ENCODE results near the gene VWCE. TPM values are rescaled to one million over a fixed set of nuclear protein-coding genes. Genes with fewer than 3 reads are reported as not detected.

The VWCE gene
- total RNA-seq, 5 donors from 2014 or later (not counting 1 experiment from before 2014, with no cell fraction given) = 0.48 to 1.3 (median 0.60) TPM

DNA sequence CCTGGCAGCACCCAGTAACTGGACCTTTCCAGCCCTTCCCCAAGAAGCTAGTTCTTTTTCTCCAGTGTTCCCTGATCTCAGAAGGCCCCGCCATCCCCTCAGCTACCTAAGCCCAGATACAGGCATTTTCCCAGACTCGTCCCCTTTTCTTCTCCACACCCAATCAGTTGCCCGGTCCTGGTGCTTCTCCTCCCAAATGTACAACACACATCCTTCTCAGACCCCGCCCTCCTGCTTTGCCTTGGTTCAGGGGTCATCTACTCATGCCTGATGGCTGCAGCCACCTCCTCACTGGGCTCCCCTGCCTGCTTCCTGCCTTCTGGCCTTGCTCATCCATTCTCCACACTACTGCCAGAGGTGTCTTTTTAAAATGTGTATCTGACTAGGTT is 44.4 kb upstream of the VWCE start:
- H3K4me3 ChIP-seq (ENCODE audit: control insufficient read depth in 1 of 2, extremely low read depth in 1 of 2, low read length in 1 of 2) = no peak overlapping the region
- WGBS (ENCODE audit: insufficient coverage) = 93% methylated on average over 4 of the region's 4 CpGs
- no peaks in the 10 kb centered on the region for H3K27me3 ChIP-seq (replicated peaks in 1 of 2; ENCODE audit: control insufficient read depth in 2 of 2, extremely low read depth in 1 of 2, insufficient read depth in 2 of 2, low read length in 1 of 2)
- H3K36me3 Mint-ChIP-seq = peaks cover 19% of the 10 kb centered on the region
- H3K9me3 ChIP-seq = no peaks in the 10 kb centered on the region
- no peaks in the 10 kb centered on the region for H3K27me3 Mint-ChIP-seq
- DNase-seq (no peak), ATAC-seq (replicated peaks in 1 of 4) (no peak)
- CTCF ChIA-PET = interaction anchor here in 1 of 2 donors (1.4 kb wide), 1 partner anchor 46 kb away, joined by 5 read pairs; no protein-coding TSS in a partner anchor
- no peak overlapping the region for H3K27ac Mint-ChIP-seq
- POLR2A ChIA-PET = no interaction called here
- peaks cover 0 to 13% of the 10 kb centered on the region in 2 experiments for H3K4me1 ChIP-seq (ENCODE audit: control insufficient read depth in 1 of 2, extremely low read depth in 1 of 2, insufficient read depth in 2 of 2, low read length in 2 of 2)
- H3K9me3 Mint-ChIP-seq = no peaks in the 10 kb centered on the region
- no peak overlapping the region for H3K4me3 Mint-ChIP-seq
- H3K27ac ChIP-seq (ENCODE audit: low read length) = no peak overlapping the region
- peaks cover 8 to 13% (median 8%) of the 10 kb centered on the region in 3 donors for H3K4me1 Mint-ChIP-seq
- peaks cover 7 to 21% of the 10 kb centered on the region in 2 donors for H3K36me3 ChIP-seq (ENCODE audit: control insufficient read depth in 2 of 2, extremely low read depth in 1 of 2, insufficient read depth in 1 of 2, low read length in 1 of 2)

DNA sequence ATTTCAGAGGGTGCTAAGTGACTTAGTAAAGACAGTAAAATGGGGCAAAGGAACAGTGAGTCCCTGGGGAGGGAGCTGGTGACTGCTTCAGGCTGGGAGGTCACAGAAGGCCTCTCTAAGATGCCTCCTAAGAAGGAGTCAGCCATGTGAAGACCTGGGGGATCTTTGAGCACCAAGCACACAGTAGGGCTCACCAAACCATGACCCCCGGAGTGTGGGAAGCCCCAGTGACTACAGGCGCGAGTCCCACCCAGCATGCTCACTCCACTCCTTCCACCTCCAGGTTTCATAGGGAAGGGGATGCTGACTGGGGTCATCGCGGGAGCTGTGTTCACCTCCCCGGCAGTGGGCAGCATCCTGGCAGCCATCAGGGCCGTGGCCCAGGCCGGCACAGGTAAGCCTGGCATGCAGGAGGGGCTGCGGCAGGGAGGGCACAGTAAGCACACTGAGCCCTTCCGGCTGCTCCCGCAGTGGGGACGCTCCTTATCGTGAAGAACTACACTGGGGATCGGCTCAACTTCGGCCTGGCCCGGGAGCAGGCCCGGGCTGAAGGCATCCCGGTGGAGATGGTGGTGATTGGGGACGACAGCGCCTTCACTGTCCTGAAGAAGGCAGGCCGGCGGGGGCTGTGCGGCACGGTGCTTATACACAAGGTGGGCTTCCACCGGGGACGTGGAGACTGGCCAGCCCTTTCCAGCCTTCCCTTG is 43.8 kb upstream of the VWCE start:
- peaks cover 3 to 21% of the 10 kb centered on the region in 2 donors for H3K36me3 ChIP-seq (ENCODE audit: control insufficient read depth in 2 of 2, extremely low read depth in 1 of 2, insufficient read depth in 1 of 2, low read length in 1 of 2)
- POLR2A ChIA-PET = no interaction called here
- no peak overlapping the region for H3K27ac Mint-ChIP-seq
- DNase-seq (no peak), ATAC-seq (replicated peaks in 1 of 4) (no peak)
- no peaks in the 10 kb centered on the region for H3K9me3 ChIP-seq
- H3K4me3 Mint-ChIP-seq = no peak overlapping the region
- no peaks in the 10 kb centered on the region for H3K9me3 Mint-ChIP-seq
- peaks cover 12 to 13% (median 12%) of the 10 kb centered on the region in 3 donors for H3K4me1 Mint-ChIP-seq
- H3K27me3 Mint-ChIP-seq = no peaks in the 10 kb centered on the region
- CTCF ChIA-PET = interaction anchor here in 1 of 2 donors (1.4 kb wide), 1 partner anchor 47 kb away, joined by 5 read pairs; no protein-coding TSS in a partner anchor
- WGBS (ENCODE audit: insufficient coverage) = 95% methylated on average over 20 of the region's 26 CpGs
- H3K27me3 ChIP-seq (replicated peaks in 1 of 2; ENCODE audit: control insufficient read depth in 2 of 2, extremely low read depth in 1 of 2, insufficient read depth in 2 of 2, low read length in 1 of 2) = no peaks in the 10 kb centered on the region
- peaks cover 19% of the 10 kb centered on the region for H3K36me3 Mint-ChIP-seq
- H3K4me3 ChIP-seq (ENCODE audit: control insufficient read depth in 1 of 2, extremely low read depth in 1 of 2, low read length in 1 of 2) = no peak overlapping the region
- no peak overlapping the region for H3K27ac ChIP-seq (ENCODE audit: low read length)
- peaks cover 2 to 17% of the 10 kb centered on the region in 2 experiments for H3K4me1 ChIP-seq (ENCODE audit: control insufficient read depth in 1 of 2, extremely low read depth in 1 of 2, insufficient read depth in 2 of 2, low read length in 2 of 2)

DNA sequence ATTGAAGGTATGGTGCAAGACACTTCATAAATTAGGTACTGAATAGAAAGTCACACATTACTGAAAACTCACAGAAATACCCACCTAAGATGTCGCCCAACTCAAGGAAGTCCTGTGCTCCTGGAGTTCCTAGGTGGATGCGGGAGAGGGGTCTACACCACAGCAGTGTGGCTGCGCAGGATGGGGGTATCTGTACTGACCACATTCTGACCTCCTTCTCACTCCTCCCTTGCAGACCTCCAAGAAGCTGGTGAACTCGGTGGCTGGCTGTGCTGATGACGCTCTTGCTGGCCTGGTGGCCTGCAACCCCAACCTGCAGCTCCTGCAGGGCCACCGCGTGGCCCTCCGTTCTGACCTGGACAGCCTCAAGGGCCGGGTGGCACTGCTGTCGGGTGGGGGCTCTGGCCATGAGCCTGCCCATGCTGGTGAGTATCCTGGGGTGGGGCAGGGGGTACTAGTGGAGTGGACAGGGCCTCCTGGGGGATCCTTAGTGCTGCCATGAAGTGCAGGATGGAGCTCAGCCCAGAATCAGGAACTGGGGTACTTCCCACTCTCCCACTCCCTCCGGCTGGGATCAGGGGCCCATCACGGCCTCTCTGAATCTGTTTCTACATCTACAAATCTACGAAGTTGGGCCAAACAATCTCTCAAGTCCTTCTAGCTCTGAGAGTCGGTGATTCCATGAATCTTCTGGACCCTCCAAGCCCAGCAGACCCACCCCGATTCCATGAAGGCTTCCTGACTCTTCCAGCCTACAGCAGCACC is 42.8 kb upstream of the VWCE start:
- CTCF ChIA-PET = interaction anchor here (2.9 kb wide), 2 partner anchors 47 to 48 kb away, joined by 24 to 114 read pairs; no protein-coding TSS in a partner anchor
- peaks cover 0 to 15% of the 10 kb centered on the region in 2 donors for H3K36me3 ChIP-seq (ENCODE audit: control insufficient read depth in 2 of 2, extremely low read depth in 1 of 2, insufficient read depth in 1 of 2, low read length in 1 of 2)
- no peak overlapping the region for H3K4me3 ChIP-seq (ENCODE audit: control insufficient read depth in 1 of 2, extremely low read depth in 1 of 2, low read length in 1 of 2)
- POLR2A ChIA-PET = no interaction called here
- Mint-ChIP-seq H3K36me3 (peaks cover 19% of the 10 kb centered on the region), H3K9me3 (no peaks in the 10 kb centered on the region), H3K27ac (no peak overlapping the region), H3K4me1 (peaks cover 20% of the 10 kb centered on the region in 3 donors), H3K4me3 (no peak overlapping the region), H3K27me3 (no peaks in the 10 kb centered on the region)
- 97% methylated on average over 13 of the region's 15 CpGs for WGBS (ENCODE audit: insufficient coverage)
- H3K27me3 ChIP-seq (replicated peaks in 1 of 2; ENCODE audit: control insufficient read depth in 2 of 2, extremely low read depth in 1 of 2, insufficient read depth in 2 of 2, low read length in 1 of 2) = no peaks in the 10 kb centered on the region
- peaks cover 8 to 25% of the 10 kb centered on the region in 2 experiments for H3K4me1 ChIP-seq (ENCODE audit: control insufficient read depth in 1 of 2, extremely low read depth in 1 of 2, insufficient read depth in 2 of 2, low read length in 2 of 2)
- no peak for ATAC-seq (replicated peaks in 1 of 4)
- DNase-seq = no peak
- no peaks in the 10 kb centered on the region for H3K9me3 ChIP-seq
- no peak overlapping the region for H3K27ac ChIP-seq (ENCODE audit: low read length)

- Histone ChIP-seq H3K9me3 (no peaks in the 10 kb centered on the region), H3K27ac (ENCODE audit: low read length) (peak overlapping the region; percentile 75), H3K4me3 (ENCODE audit: control insufficient read depth in 1 of 2, extremely low read depth in 1 of 2, low read length in 1 of 2) (no peak overlapping the region), H3K36me3 (ENCODE audit: control insufficient read depth in 2 of 2, extremely low read depth in 1 of 2, insufficient read depth in 1 of 2, low read length in 1 of 2) (peaks cover 0 to 8% of the 10 kb centered on the region in 2 donors), H3K27me3 (replicated peaks in 1 of 2; ENCODE audit: control insufficient read depth in 2 of 2, extremely low read depth in 1 of 2, insufficient read depth in 2 of 2, low read length in 1 of 2) (no peaks in the 10 kb centered on the region), H3K4me1 (ENCODE audit: control insufficient read depth in 1 of 2, extremely low read depth in 1 of 2, insufficient read depth in 2 of 2, low read length in 2 of 2) (peaks cover 17 to 40% of the 10 kb centered on the region in 2 experiments)
- ChIA-PET POLR2A (interaction anchor here (0.6 to 1.4 kb wide), 11 partner anchors 8 to 457 kb away, joined by 3 to 6 read pairs (median 4); partner anchors contain the start of genes CPSF7 (in 1 of the 2), CYB561A3 (in 1 of the 2), FEN1 (in 1 of the 2) and SDHAF2 (in 1 of the 2)), CTCF (interaction anchor here (0.5 to 2.9 kb wide), 28 partner anchors 9 to 424 kb away, joined by 3 to 114 read pairs (median 4); partner anchors contain the start of genes TMEM138 (in 2 of the 2), CPSF7 (in 1 of the 2), CYB561A3 (in 1 of the 2) and SDHAF2 (in 1 of the 2))
- Mint-ChIP-seq H3K4me3 (no peak overlapping the region), H3K4me1 (peaks cover 34 to 36% (median 34%) of the 10 kb centered on the region in 3 donors), H3K27ac (peak overlapping the region; percentile 91 to 92), H3K9me3 (no peaks in the 10 kb centered on the region), H3K27me3 (no peaks in the 10 kb centered on the region), H3K36me3 (peaks cover 14% of the 10 kb centered on the region)
- ATAC-seq (replicated peaks in 1 of 4) = peak; percentile 49 to 59 (median 56)
- 24% methylated on average over 6 of the region's 8 CpGs for WGBS (ENCODE audit: insufficient coverage)
- DNase-seq = peak; percentile 66 to 91 (median 78)
These were observed 41.2 kb upstream of the VWCE start for GRCh38 chr11:61336171-61336935.

GRCh38 chr11:61335355-61335710 is 40.2 kb upstream of the VWCE start:
- H3K27ac ChIP-seq (ENCODE audit: low read length) = peak overlapping the region; percentile 54
- DNase-seq (no peak), ATAC-seq (replicated peaks in 1 of 4) (no peak)
- peaks cover 22 to 46% of the 10 kb centered on the region in 2 experiments for H3K4me1 ChIP-seq (ENCODE audit: control insufficient read depth in 1 of 2, extremely low read depth in 1 of 2, insufficient read depth in 2 of 2, low read length in 2 of 2)
- Mint-ChIP-seq H3K4me1 (peaks cover 43 to 46% (median 44%) of the 10 kb centered on the region in 3 donors), H3K27ac (peak overlapping the region; percentile 39 to 55), H3K27me3 (no peaks in the 10 kb centered on the region), H3K9me3 (no peaks in the 10 kb centered on the region), H3K4me3 (peak overlapping the region in 1 of 3 donors; percentile 17), H3K36me3 (peaks cover 11% of the 10 kb centered on the region)
- ChIA-PET CTCF (interaction anchor here (0.6 to 2.9 kb wide), 7 partner anchors 26 to 114 kb away, joined by 4 to 114 read pairs (median 23); partner anchors contain the start of genes CYB561A3 (in 1 of the 2), TMEM138 (in 1 of the 2) and TMEM216 (in 1 of the 2)), POLR2A (interaction anchor here in 1 of 2 donors (1.4 kb wide), 1 partner anchor 50 kb away, joined by 6 read pairs; no protein-coding TSS in a partner anchor)
- H3K27me3 ChIP-seq (replicated peaks in 1 of 2; ENCODE audit: control insufficient read depth in 2 of 2, extremely low read depth in 1 of 2, insufficient read depth in 2 of 2, low read length in 1 of 2) = no peaks in the 10 kb centered on the region
- 100% methylated on average over 1 of the region's 1 CpG for WGBS (ENCODE audit: insufficient coverage)
- H3K36me3 ChIP-seq (ENCODE audit: control insufficient read depth in 2 of 2, extremely low read depth in 1 of 2, insufficient read depth in 1 of 2, low read length in 1 of 2) = peaks cover 0 to 8% of the 10 kb centered on the region in 2 donors
- H3K9me3 ChIP-seq = no peaks in the 10 kb centered on the region
- no peak overlapping the region for H3K4me3 ChIP-seq (ENCODE audit: control insufficient read depth in 1 of 2, extremely low read depth in 1 of 2, low read length in 1 of 2)
